GM12892 (cell line): ENCODE measurements around the gene WDR27.

ENCODE experiments used
- POLR2A ChIP-seq: IDR thresholded peaks from 2 replicates; pipeline ENCODE4 v1.6.1; 2011; ENCODE audit warnings: low read depth, low read length, control low read depth
- POLR2AphosphoS5 ChIP-seq: IDR thresholded peaks from 2 replicates; pipeline ENCODE4 v1.6.1; 2011; ENCODE audit warnings: low read depth, low read length, control low read depth
- TAF1 ChIP-seq: IDR thresholded peaks from 2 replicates; pipeline ENCODE4 v1.6.1; 2011; ENCODE audit warnings: low read depth, mild to moderate bottlenecking, control low read depth, low read length, borderline replicate concordance

GRCh38 chr6:169623343-169623742, 78.5 kb downstream of the WDR27 start:
- no peak for TF ChIP-seq POLR2A
- no peak for TF ChIP-seq TAF1
- no peak for TF ChIP-seq POLR2AphosphoS5
